Subcutaneous abdominal adipose tissue (tissue), 5 donors: Measurements from ENCODE around the gene IFIT1B.
A peak's percentile ranks its signal among the peaks of the same experiment; 100 is the strongest.
"Not testable (repeated sequence)": the region's sequence is repeated elsewhere in the genome, so short reads cannot be mapped to it uniquely, and the experiment has no call there.

ENCODE experiments used
- H3K27ac ChIP-seq: one replicate; pipeline ENCODE4 v1.7.0; 2013; ENCODE audit warnings: low read depth, mild to moderate bottlenecking, inconsistent platforms, low read length, moderate library complexity
- H3K27me3 ChIP-seq, 5 donors: one replicate each; pipeline ENCODE4 v1.7.0; 2013; ENCODE audit warnings: low read length in 5 of 5, inconsistent platforms in 1 of 5; ENCODE audit not compliant: control insufficient read depth in 5 of 5, insufficient read depth in 4 of 5
- H3K36me3 ChIP-seq, 5 donors: one replicate each; pipeline ENCODE4 v1.7.0; 2013; ENCODE audit warnings: low read length in 5 of 5; ENCODE audit not compliant: control insufficient read depth in 5 of 5, insufficient read depth in 5 of 5
- H3K4me1 ChIP-seq, 5 donors: one replicate each; pipeline ENCODE4 v1.7.0; 2013; ENCODE audit warnings: low read length in 5 of 5, mild to moderate bottlenecking in 3 of 5, moderate library complexity in 1 of 5; ENCODE audit not compliant: control insufficient read depth in 5 of 5, insufficient read depth in 5 of 5
- H3K4me3 ChIP-seq, 5 donors: one replicate each; pipeline ENCODE4 v1.7.0; 2013; ENCODE audit warnings: low read length in 5 of 5, low read depth in 1 of 5
- H3K9ac ChIP-seq, 5 donors: one replicate each; pipeline ENCODE4 v1.7.0; 2013; ENCODE audit warnings: low read length in 5 of 5, mild to moderate bottlenecking in 4 of 5, moderate library complexity in 3 of 5
- H3K9me3 ChIP-seq, 5 donors: one replicate each; pipeline ENCODE4 v1.7.0; 2013; ENCODE audit warnings: low read length in 5 of 5; ENCODE audit not compliant: control insufficient read depth in 5 of 5
- donor health status: healthy.
- donor health status: healthy.
- donor health status: healthy.
- donor health status: healthy.
- donor health status: healthy.

The IFIT1B gene

DNA sequence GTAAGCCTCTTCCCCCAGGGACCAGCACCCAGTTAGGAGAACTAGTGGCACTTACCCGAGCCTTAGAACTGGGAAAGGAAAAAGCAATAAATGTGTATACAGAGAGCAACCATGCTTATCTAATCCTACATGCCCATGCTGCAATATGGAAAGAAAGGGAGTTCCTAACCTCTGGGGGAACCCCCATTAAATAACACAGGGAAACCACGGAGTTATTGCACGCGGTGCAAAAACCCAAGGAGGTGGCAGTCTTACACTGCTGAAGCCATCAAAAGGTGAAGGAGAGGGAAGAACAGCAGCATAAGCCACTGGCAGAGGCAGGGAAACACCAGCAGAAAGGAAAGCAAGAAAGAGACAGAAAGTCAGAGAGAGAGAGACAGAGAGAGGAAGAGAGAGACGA is 32.7 kb downstream of the IFIT1B start:
- not testable (repeated sequence) for H3K36me3 ChIP-seq, H3K9ac ChIP-seq

GRCh38 chr10:89411135-89411534 is 33.3 kb downstream of the IFIT1B start:
- H3K9me3 ChIP-seq, H3K4me3 ChIP-seq, H3K27ac ChIP-seq, H3K36me3 ChIP-seq, H3K27me3 ChIP-seq, H3K9ac ChIP-seq: not testable (repeated sequence)
- peaks cover 0 to 22% (median 19%) of the 10 kb centered on the region in 5 donors for H3K4me1 ChIP-seq

More for the DNA sequence above, 32.7 kb downstream of the IFIT1B start:
- H3K4me3 ChIP-seq, H3K27ac ChIP-seq, H3K27me3 ChIP-seq, H3K9me3 ChIP-seq: not testable (repeated sequence)
- peaks cover 0 to 16% (median 13%) of the 10 kb centered on the region in 5 donors for H3K4me1 ChIP-seq

DNA sequence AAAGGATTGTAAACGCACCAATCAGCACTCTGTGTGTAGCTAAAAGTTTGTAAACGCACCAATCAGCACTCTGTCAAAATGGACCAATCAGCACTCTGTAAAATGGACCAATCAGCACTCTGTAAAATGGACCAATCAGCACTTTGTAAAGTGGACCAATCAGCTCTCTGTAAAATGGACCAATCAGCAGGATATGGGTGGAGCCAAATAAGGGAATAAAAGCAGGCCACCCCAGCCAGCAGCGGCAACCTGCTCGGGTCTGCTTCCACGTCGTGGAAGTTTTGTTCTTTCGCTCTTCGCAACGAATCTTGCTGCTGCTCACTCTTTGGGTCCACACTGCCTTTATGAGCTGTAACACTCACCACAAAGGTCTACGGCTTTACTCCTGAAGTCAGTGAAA is 34.4 kb downstream of the IFIT1B start:
- H3K9me3 ChIP-seq, H3K36me3 ChIP-seq, H3K9ac ChIP-seq, H3K27me3 ChIP-seq, H3K27ac ChIP-seq, H3K4me3 ChIP-seq: not testable (repeated sequence)
- H3K4me1 ChIP-seq = peaks cover 0 to 27% (median 20%) of the 10 kb centered on the region in 5 donors

GRCh38 chr10:89413398-89413912 is 35.6 kb downstream of the IFIT1B start:
- H3K27ac ChIP-seq = peak overlapping the region; percentile 94
- no peaks in the 10 kb centered on the region for H3K27me3 ChIP-seq
- H3K9ac ChIP-seq = peak overlapping the region in 3 of 5 donors; percentile 87 to 90 (median 88)
- H3K4me3 ChIP-seq = peak overlapping the region in 3 of 5 donors; percentile 91 to 94 (median 92)
- H3K4me1 ChIP-seq = peaks cover 0 to 33% (median 20%) of the 10 kb centered on the region in 5 donors
- peaks cover 0 to 3% (median 0%) of the 10 kb centered on the region in 5 donors for H3K9me3 ChIP-seq
- H3K36me3 ChIP-seq = peaks cover 3 to 14% (median 6%) of the 10 kb centered on the region in 5 donors

GRCh38 chr10:89414146-89414878 is 36.5 kb downstream of the IFIT1B start, which contains the start of gene IFIT5:
Gene IFIT5 (plus strand): TSS chr10:89414568. CDS start chr10:89414799, 231 bp downstream.
- Histone ChIP-seq H3K27me3 (no peaks in the 10 kb centered on the region), H3K9ac (peak within 1 kb of the TSS; percentile 69 to 90 (median 87)), H3K27ac (peak within 1 kb of the TSS; percentile 94), H3K9me3 (peaks cover 0 to 3% (median 0%) of the 10 kb centered on the region in 5 donors), H3K4me1 (peaks cover 0 to 34% (median 20%) of the 10 kb centered on the region in 5 donors), H3K36me3 (peaks cover 3 to 14% (median 6%) of the 10 kb centered on the region in 5 donors), H3K4me3 (peak within 1 kb of the TSS; percentile 74 to 98 (median 92))

GRCh38 chr10:89414879-89415821 is 37.3 kb downstream of the IFIT1B start:
- Histone ChIP-seq H3K9me3 (peaks cover 0 to 3% (median 0%) of the 10 kb centered on the region in 5 donors), H3K4me3 (peak overlapping the region; percentile 67 to 94 (median 91)), H3K36me3 (peaks cover 3 to 14% (median 6%) of the 10 kb centered on the region in 5 donors), H3K27ac (peak overlapping the region; percentile 94), H3K27me3 (no peaks in the 10 kb centered on the region), H3K4me1 (peaks cover 0 to 37% (median 20%) of the 10 kb centered on the region in 5 donors), H3K9ac (peak overlapping the region; percentile 69 to 90 (median 87))

- H3K27ac ChIP-seq = no peak overlapping the region
- peaks cover 0 to 37% (median 20%) of the 10 kb centered on the region in 5 donors for H3K4me1 ChIP-seq
- no peak overlapping the region for H3K4me3 ChIP-seq
- H3K27me3 ChIP-seq = no peaks in the 10 kb centered on the region
- H3K9me3 ChIP-seq = peaks cover 0 to 3% (median 0%) of the 10 kb centered on the region in 5 donors
- H3K36me3 ChIP-seq = peaks cover 3 to 19% (median 13%) of the 10 kb centered on the region in 5 donors
- H3K9ac ChIP-seq = peak overlapping the region in 1 of 5 donors; percentile 20
Observed at GRCh38 chr10:89416465-89416864, 38.6 kb downstream of the IFIT1B start.

DNA sequence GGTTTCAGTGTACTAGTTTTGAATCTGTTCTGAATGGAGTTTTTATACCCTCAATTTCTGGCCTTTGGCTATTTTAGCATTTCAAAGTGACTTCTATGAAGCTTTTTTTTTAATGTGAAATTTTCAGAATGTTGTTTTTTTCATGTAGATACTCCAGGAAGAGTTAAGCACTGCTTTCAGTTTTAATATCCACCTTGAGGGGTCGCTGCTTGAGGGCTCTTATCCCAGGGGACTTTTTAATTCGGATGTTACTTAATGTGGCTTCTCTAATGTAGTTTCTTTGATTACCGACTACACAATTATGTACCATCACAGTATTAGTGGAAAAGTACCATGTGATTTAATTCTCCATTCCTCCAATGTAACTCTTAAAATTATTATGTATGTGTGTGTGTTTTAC is 41.7 kb downstream of the IFIT1B start:
- Histone ChIP-seq H3K27ac (no peak overlapping the region), H3K4me1 (peaks cover 0 to 30% (median 14%) of the 10 kb centered on the region in 5 donors), H3K9ac (no peak overlapping the region), H3K4me3 (no peak overlapping the region), H3K9me3 (no peaks in the 10 kb centered on the region), H3K36me3 (peaks cover 3 to 21% (median 16%) of the 10 kb centered on the region in 5 donors), H3K27me3 (no peaks in the 10 kb centered on the region)

DNA sequence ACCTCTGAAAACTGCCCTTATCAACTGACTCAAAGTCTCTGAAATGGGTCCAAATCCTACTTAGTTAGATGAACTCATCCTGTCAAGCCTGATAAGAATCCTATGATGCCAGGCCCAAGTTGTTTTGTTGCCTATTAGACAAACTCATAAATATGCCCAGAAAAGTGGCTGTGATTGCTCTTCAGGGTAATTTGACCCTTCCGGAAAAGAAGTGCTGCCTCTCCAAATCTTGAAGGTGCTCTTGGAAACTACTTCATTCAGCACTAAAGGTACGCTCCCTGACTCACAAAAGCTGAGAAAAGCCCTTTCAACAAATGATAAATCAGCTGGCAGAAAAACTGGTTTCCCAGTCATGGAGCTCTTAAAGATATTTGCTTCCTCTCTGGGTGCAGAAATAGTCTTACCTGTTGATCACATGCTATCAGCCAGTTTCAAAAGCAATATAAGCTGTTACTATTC is 43.2 kb downstream of the IFIT1B start:
- H3K9me3 ChIP-seq = no peaks in the 10 kb centered on the region
- H3K9ac ChIP-seq = no peak overlapping the region
- no peak overlapping the region for H3K27ac ChIP-seq
- no peak overlapping the region for H3K4me3 ChIP-seq
- peaks cover 3 to 21% (median 16%) of the 10 kb centered on the region in 5 donors for H3K36me3 ChIP-seq
- peaks cover 0 to 19% (median 6%) of the 10 kb centered on the region in 5 donors for H3K4me1 ChIP-seq
- no peaks in the 10 kb centered on the region for H3K27me3 ChIP-seq
